ENCODE measurements around the gene PNPLA7. TPM values are rescaled to one million over a fixed set of nuclear protein-coding genes. Genes with fewer than 3 reads are reported as not detected.

Gene PNPLA7
- total and polyA plus RNA-seq, 2 of the 8 experiments (the other 6 are each of a cell fraction or from before 2014, with no cell fraction given): 0.35 to 0.47 TPM

GRCh38 chr9:137556069-137556838 is 6.1 kb upstream of the PNPLA7 start:
- Histone ChIP-seq H3K4ac (replicated peaks; ENCODE audit: insufficient read length, low read depth, low read length) (no peak overlapping the region), H2BK15ac (ENCODE audit: low read length) (no peak overlapping the region), H2BK120ac (replicated peaks; ENCODE audit: low read depth, low read length) (no peak overlapping the region), H3K4me3 (ENCODE audit: extremely low read depth in 1 of 4, insufficient read depth in 2 of 4, low read depth in 3 of 4, low read length in 4 of 4) (no peak overlapping the region), H3K9ac (replicated peaks in 1 of 4; ENCODE audit: extremely low read depth in 1 of 4, low read depth in 3 of 4, low read length in 3 of 4) (no peak overlapping the region), H3K56ac (replicated peaks; ENCODE audit: insufficient read length, low read depth, low read length) (no peak overlapping the region), H3K27me3 (replicated peaks in 1 of 4; ENCODE audit: control insufficient read depth in 3 of 4, extremely low read depth in 1 of 4, insufficient read depth in 3 of 4, low read length in 3 of 4) (no peaks in the 10 kb centered on the region), H3K79me2 (ENCODE audit: control insufficient read depth in 1 of 2, insufficient read depth in 2 of 2, low read length in 2 of 2) (no peaks in the 10 kb centered on the region), H3K36me3 (ENCODE audit: control insufficient read depth in 2 of 4, insufficient read depth in 4 of 4, low read length in 3 of 4) (peaks cover 7 to 28% (median 15%) of the 10 kb centered on the region in 4 experiments; a peak in 6 of 8 replicates), H3K4me1 (replicated peaks in 1 of 4; ENCODE audit: control insufficient read depth in 3 of 4, insufficient read depth in 4 of 4, low read length in 3 of 4) (peaks cover 0 to 4% (median 1%) of the 10 kb centered on the region in 4 experiments; a peak in 3 of 7 replicates), H4K20me1 (replicated peaks in 1 of 2; ENCODE audit: control insufficient read depth in 1 of 2, insufficient read depth in 2 of 2, low read length in 2 of 2) (peaks cover 4 to 8% of the 10 kb centered on the region in 2 experiments), H2AFZ (ENCODE audit: low read length) (no peak overlapping the region), H4K8ac (ENCODE audit: extremely low read depth, insufficient read depth, low read length) (no peak overlapping the region; the same call in 1 of the 2 replicates), H3K14ac (ENCODE audit: insufficient read length) (no peak overlapping the region), H3K23me2 (ENCODE audit: low read depth, low read length) (peaks cover 5% of the 10 kb centered on the region; the same call in 1 of the 2 replicates), H2BK12ac (ENCODE audit: low read depth, low read length) (no peak overlapping the region), H4K91ac (replicated peaks; ENCODE audit: insufficient read length, low read length) (no peak overlapping the region), H4K5ac (ENCODE audit: insufficient read length, low read depth, low read length) (no peak overlapping the region), H3K27ac (ENCODE audit: low read depth, low read length) (no peak overlapping the region), H3K18ac (ENCODE audit: extremely low read depth, low read length) (no peak overlapping the region), H2BK20ac (ENCODE audit: low read length) (no peak overlapping the region), H3K9me3 (ENCODE audit: insufficient read depth in 2 of 2, low read depth in 1 of 2, low read length in 1 of 2) (no peaks in the 10 kb centered on the region), H2AK5ac (ENCODE audit: low read depth, low read length) (no peak overlapping the region), H2BK5ac (ENCODE audit: low read depth, low read length) (no peak overlapping the region), H3K79me1 (ENCODE audit: low read depth, low read length) (peaks cover 5% of the 10 kb centered on the region; the same call in 1 of the 2 replicates), H3K23ac (ENCODE audit: insufficient read length) (no peak overlapping the region), H3K4me2 (ENCODE audit: insufficient read depth in 1 of 2, low read depth in 2 of 2, low read length in 2 of 2) (no peak overlapping the region)
- FAIRE-seq: no peak
- 93% methylated on average over 24 of the region's 24 CpGs; no CpG with 5 or more reads in 1 of the 2 experiments for WGBS, 2 experiments (ENCODE audit: extremely low coverage in 1 of 2, insufficient coverage in 1 of 2, insufficient read length in 1 of 2, insufficient replicate concordance in 2 of 2, low coverage in 1 of 2, low lambda C conversion rate in 2 of 2, missing lambda C conversion rate in 1 of 2)
- ChIA-PET CTCF (ENCODE audit: partially characterized antibody) (interaction anchor here (4.3 kb wide), 1 partner anchor 20 kb away, joined by 21 read pairs; no protein-coding TSS in a partner anchor), POLR2A (ENCODE audit: partially characterized antibody) (interaction anchor here (1.0 kb wide), 1 partner anchor 273 kb away, joined by 3 read pairs; no protein-coding TSS in a partner anchor)
- TF ChIP-seq POLR2AphosphoS5 (IDR thresholded peaks at IDR 0.05; ENCODE audit: low read depth, low read length) (no peak), CBX8 (IDR thresholded peaks at IDR 0.05; ENCODE audit: borderline replicate concordance, low read depth, low read length) (no peak), ATF2 (IDR thresholded peaks at IDR 0.05; ENCODE audit: low read length) (no peak), ZNF274 (IDR thresholded peaks at IDR 0.05; ENCODE audit: borderline replicate concordance, extremely low read depth, low read length) (no peak), MAFK (IDR thresholded peaks at IDR 0.05; ENCODE audit: low read depth, low read length) (no peak)
- no peak for DNase-seq (ENCODE audit: low read depth in 1 of 2, low spot score in 2 of 2)

All from H1 (cell line).